DOHH2 (cell line): ENCODE results near the gene FMC1.

Experiments used
- H3F3A ChIP-seq: fragments of 200-600 bp; sonication (generic), shearing (Covaris generic); 2 replicates; pipeline ENCODE4 v1.6.0; 2016; ENCODE audit warnings: antibody characterized with exemption, mild to moderate bottlenecking; ENCODE audit not compliant: control insufficient read depth, insufficient read depth
- H3K27ac ChIP-seq: fragments of 200-600 bp; sonication (generic); 2 replicates; pipeline ENCODE4 v1.5.1; 2014; ENCODE audit warnings: low read depth, mild to moderate bottlenecking, low read length, moderate library complexity
- H3K27me3 ChIP-seq: fragments of 200-600 bp; sonication (generic); 2 replicates; pipeline ENCODE4 v1.6.1; 2014; ENCODE audit warnings: mild to moderate bottlenecking, low read length, mixed read lengths; ENCODE audit not compliant: control insufficient read depth
- H3K36me3 ChIP-seq: fragments of 200-600 bp; sonication (generic); 2 replicates; pipeline ENCODE4 v1.6.1; 2014; ENCODE audit warnings: mild to moderate bottlenecking, low read length, moderate library complexity, mixed read lengths; ENCODE audit not compliant: control insufficient read depth
- H3K4me1 ChIP-seq: fragments of 200-600 bp; sonication (generic); 2 replicates; pipeline ENCODE4 v1.6.1; 2014; ENCODE audit warnings: mild to moderate bottlenecking, low read length, mixed read lengths; ENCODE audit not compliant: control insufficient read depth
- H3K4me2 ChIP-seq: fragments of 200-600 bp; sonication (generic); 2 replicates; pipeline ENCODE4 v1.6.0; 2014; ENCODE audit warnings: mild to moderate bottlenecking, low read length, moderate library complexity
- H3K4me3 ChIP-seq: fragments of 200-600 bp; sonication (generic); 2 replicates; pipeline ENCODE4 v1.5.1; 2014; ENCODE audit warnings: mild to moderate bottlenecking, low read length, mixed read lengths
- H3K79me2 ChIP-seq: fragments of 200-600 bp; sonication (generic); 2 replicates; pipeline ENCODE4 v1.6.1; 2014; ENCODE audit warnings: mild to moderate bottlenecking, low read length, mixed read lengths; ENCODE audit not compliant: control insufficient read depth
- H3K9me2 ChIP-seq: fragments of 200-600 bp; sonication (generic); replicated peaks from 2 replicates; pipeline ENCODE4 v1.6.1; 2014; ENCODE audit warnings: mild to moderate bottlenecking, low read length, mixed read lengths; ENCODE audit not compliant: control insufficient read depth
- H3K9me3 ChIP-seq: fragments of 200-600 bp; sonication (generic); 2 replicates; pipeline ENCODE4 v1.6.1; 2014; ENCODE audit warnings: antibody characterized with exemption, low read length, mixed read lengths; ENCODE audit not compliant: control insufficient read depth, insufficient read depth
- H4K20me1 ChIP-seq: fragments of 200-600 bp; sonication (generic); 2 replicates; pipeline ENCODE4 v1.6.0; 2014; ENCODE audit warnings: low read depth, mild to moderate bottlenecking, antibody characterized with exemption, low read length, moderate library complexity; ENCODE audit not compliant: control insufficient read depth, insufficient read depth
- EZH2phosphoT487 ChIP-seq: fragments of 200-600 bp; sonication (generic); IDR thresholded peaks from 2 replicates; pipeline ENCODE4 v1.6.1; 2017; ENCODE audit warnings: borderline replicate concordance, mild to moderate bottlenecking, antibody characterized with exemption, low read length, moderate library complexity, mixed read lengths
- TF ChIP-seq, protein P1 (sequence below): fragments of 200-600 bp; sonication (generic); IDR thresholded peaks from one replicate; pipeline ENCODE4 v1.5.1; 2014; ENCODE audit warnings: antibody characterized with exemption, mild to moderate bottlenecking, low read depth, low read length; ENCODE audit not compliant: poor library complexity, severe bottlenecking

The FMC1 gene

GRCh38 chr7:139362302-139362701 is 21.2 kb downstream of the FMC1 start:
- Histone ChIP-seq H3K4me3 (peak overlapping the region; percentile 7), H3K36me3 (peaks cover 70% of the 10 kb centered on the region), H3K27me3 (no peaks in the 10 kb centered on the region), H3K9me2 (no peaks in the 10 kb centered on the region), H3K27ac (no peak overlapping the region), H3K4me2 (peak overlapping the region; percentile 77), H3K4me1 (peaks cover 42% of the 10 kb centered on the region), H3K9me3 (no peaks in the 10 kb centered on the region), H4K20me1 (peaks cover 40% of the 10 kb centered on the region), H3F3A (peaks cover 10% of the 10 kb centered on the region), H3K79me2 (peaks cover 97% of the 10 kb centered on the region)
- no peak for TF ChIP-seq EZH2phosphoT487
- TF ChIP-seq, protein P1, sequence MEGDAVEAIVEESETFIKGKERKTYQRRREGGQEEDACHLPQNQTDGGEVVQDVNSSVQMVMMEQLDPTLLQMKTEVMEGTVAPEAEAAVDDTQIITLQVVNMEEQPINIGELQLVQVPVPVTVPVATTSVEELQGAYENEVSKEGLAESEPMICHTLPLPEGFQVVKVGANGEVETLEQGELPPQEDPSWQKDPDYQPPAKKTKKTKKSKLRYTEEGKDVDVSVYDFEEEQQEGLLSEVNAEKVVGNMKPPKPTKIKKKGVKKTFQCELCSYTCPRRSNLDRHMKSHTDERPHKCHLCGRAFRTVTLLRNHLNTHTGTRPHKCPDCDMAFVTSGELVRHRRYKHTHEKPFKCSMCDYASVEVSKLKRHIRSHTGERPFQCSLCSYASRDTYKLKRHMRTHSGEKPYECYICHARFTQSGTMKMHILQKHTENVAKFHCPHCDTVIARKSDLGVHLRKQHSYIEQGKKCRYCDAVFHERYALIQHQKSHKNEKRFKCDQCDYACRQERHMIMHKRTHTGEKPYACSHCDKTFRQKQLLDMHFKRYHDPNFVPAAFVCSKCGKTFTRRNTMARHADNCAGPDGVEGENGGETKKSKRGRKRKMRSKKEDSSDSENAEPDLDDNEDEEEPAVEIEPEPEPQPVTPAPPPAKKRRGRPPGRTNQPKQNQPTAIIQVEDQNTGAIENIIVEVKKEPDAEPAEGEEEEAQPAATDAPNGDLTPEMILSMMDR, result no peak

GRCh38 chr7:139362981-139363380 is 21.8 kb downstream of the FMC1 start:
- H3F3A ChIP-seq, result peaks cover 10% of the 10 kb centered on the region; the same call in 1 of the 2 replicates
- peaks cover 40% of the 10 kb centered on the region for H3K4me1 ChIP-seq
- TF ChIP-seq EZH2phosphoT487, result no peak
- H4K20me1 ChIP-seq, result peaks cover 46% of the 10 kb centered on the region
- peak overlapping the region; percentile 77 for H3K4me2 ChIP-seq
- no peaks in the 10 kb centered on the region for H3K27me3 ChIP-seq
- no peaks in the 10 kb centered on the region for H3K9me2 ChIP-seq
- peaks cover 77% of the 10 kb centered on the region for H3K36me3 ChIP-seq
- H3K79me2 ChIP-seq, result peaks cover 97% of the 10 kb centered on the region
- H3K27ac ChIP-seq, result no peak overlapping the region
- 0 out of 2 replicates have a peak overlapping the region, but pooled peaks have one; percentile 2 for H3K4me3 ChIP-seq
- H3K9me3 ChIP-seq, result no peaks in the 10 kb centered on the region

- Histone ChIP-seq H4K20me1 (peaks cover 58% of the 10 kb centered on the region), H3K9me2 (no peaks in the 10 kb centered on the region), H3K79me2 (peaks cover 100% of the 10 kb centered on the region), H3K9me3 (no peaks in the 10 kb centered on the region), H3K4me2 (no peak overlapping the region), H3K27ac (no peak overlapping the region), H3F3A (peaks cover 15% of the 10 kb centered on the region; the same call in 1 of the 2 replicates), H3K4me1 (peaks cover 35% of the 10 kb centered on the region), H3K36me3 (peaks cover 92% of the 10 kb centered on the region), H3K4me3 (no peak overlapping the region), H3K27me3 (no peaks in the 10 kb centered on the region)
- TF ChIP-seq, protein P1, result no peak
- no peak for TF ChIP-seq EZH2phosphoT487
These were observed 24.2 kb downstream of the FMC1 start for GRCh38 chr7:139365336-139365735.

- Histone ChIP-seq H3K9me2 (no peaks in the 10 kb centered on the region), H3K79me2 (peaks cover 100% of the 10 kb centered on the region), H3K27ac (no peak overlapping the region), H3K4me3 (no peak overlapping the region), H3K4me2 (no peak overlapping the region), H3F3A (peaks cover 15% of the 10 kb centered on the region; the same call in 1 of the 2 replicates), H3K9me3 (no peaks in the 10 kb centered on the region), H3K4me1 (peaks cover 38% of the 10 kb centered on the region), H4K20me1 (peaks cover 63% of the 10 kb centered on the region), H3K36me3 (peaks cover 93% of the 10 kb centered on the region), H3K27me3 (no peaks in the 10 kb centered on the region)
- TF ChIP-seq, protein P1, result no peak
- TF ChIP-seq EZH2phosphoT487, result no peak
These were observed 25.3 kb downstream of the FMC1 start for GRCh38 chr7:139366400-139366799.
